ENCODE data around the gene DEPP1. TPM values are rescaled to one million over a fixed set of nuclear protein-coding genes. Genes with fewer than 3 reads are reported as not detected.

DEPP1 gene
- total and polyA plus RNA-seq, 2 of the 13 experiments (the other 11 are each of a cell fraction or from before 2014, with no cell fraction given): 14.8 to 270 TPM

GRCh38 chr10:44977287-44978212 is 1.1 kb downstream of the DEPP1 start (continued):
- TF ChIP-seq ARHGAP35 (CRISPR knock-in tag; IDR thresholded peaks at IDR 0.05; ENCODE audit: borderline replicate concordance): peak; percentile 49; the same call in 1 of the 2 replicates
- peak; percentile 36; the same call in 1 of the 2 replicates for TF ChIP-seq ZNF749 (CRISPR knock-in tag; IDR thresholded peaks at IDR 0.05; ENCODE audit: borderline replicate concordance)
- peak; percentile 34; the same call in 1 of the 2 replicates for TF ChIP-seq NR1H2 (CRISPR knock-in tag; IDR thresholded peaks at IDR 0.05; ENCODE audit: borderline replicate concordance, low read depth)
- TF ChIP-seq, protein P1, sequence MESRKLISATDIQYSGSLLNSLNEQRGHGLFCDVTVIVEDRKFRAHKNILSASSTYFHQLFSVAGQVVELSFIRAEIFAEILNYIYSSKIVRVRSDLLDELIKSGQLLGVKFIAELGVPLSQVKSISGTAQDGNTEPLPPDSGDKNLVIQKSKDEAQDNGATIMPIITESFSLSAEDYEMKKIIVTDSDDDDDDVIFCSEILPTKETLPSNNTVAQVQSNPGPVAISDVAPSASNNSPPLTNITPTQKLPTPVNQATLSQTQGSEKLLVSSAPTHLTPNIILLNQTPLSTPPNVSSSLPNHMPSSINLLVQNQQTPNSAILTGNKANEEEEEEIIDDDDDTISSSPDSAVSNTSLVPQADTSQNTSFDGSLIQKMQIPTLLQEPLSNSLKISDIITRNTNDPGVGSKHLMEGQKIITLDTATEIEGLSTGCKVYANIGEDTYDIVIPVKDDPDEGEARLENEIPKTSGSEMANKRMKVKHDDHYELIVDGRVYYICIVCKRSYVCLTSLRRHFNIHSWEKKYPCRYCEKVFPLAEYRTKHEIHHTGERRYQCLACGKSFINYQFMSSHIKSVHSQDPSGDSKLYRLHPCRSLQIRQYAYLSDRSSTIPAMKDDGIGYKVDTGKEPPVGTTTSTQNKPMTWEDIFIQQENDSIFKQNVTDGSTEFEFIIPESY (CRISPR knock-in tag; IDR thresholded peaks at IDR 0.05): no peak
- 0 out of 2 replicates have a peak, but pooled peaks have one; percentile 43 for TF ChIP-seq KLF6 (CRISPR knock-in tag; IDR thresholded peaks at IDR 0.05)
- TF ChIP-seq, protein P2, sequence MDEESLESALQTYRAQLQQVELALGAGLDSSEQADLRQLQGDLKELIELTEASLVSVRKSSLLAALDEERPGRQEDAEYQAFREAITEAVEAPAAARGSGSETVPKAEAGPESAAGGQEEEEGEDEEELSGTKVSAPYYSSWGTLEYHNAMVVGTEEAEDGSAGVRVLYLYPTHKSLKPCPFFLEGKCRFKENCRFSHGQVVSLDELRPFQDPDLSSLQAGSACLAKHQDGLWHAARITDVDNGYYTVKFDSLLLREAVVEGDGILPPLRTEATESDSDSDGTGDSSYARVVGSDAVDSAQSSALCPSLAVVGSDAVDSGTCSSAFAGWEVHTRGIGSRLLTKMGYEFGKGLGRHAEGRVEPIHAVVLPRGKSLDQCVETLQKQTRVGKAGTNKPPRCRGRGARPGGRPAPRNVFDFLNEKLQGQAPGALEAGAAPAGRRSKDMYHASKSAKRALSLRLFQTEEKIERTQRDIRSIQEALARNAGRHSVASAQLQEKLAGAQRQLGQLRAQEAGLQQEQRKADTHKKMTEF (CRISPR knock-in tag; IDR thresholded peaks at IDR 0.05): peak; percentile 41; the same call in 1 of the 2 replicates
- TF ChIP-seq CREBL2 (CRISPR knock-in tag; IDR thresholded peaks at IDR 0.05; ENCODE audit: borderline replicate concordance): no peak; the same call in 1 of the 2 replicates
- no peak for TF ChIP-seq SYNCRIP (IDR thresholded peaks at IDR 0.05; ENCODE audit: insufficient read depth, low read depth, low read length)
- TF ChIP-seq ZNF574 (CRISPR knock-in tag; IDR thresholded peaks at IDR 0.05): peak; percentile 13; the same call in 1 of the 2 replicates
- TF ChIP-seq ZNF616 (CRISPR knock-in tag; IDR thresholded peaks at IDR 0.05; ENCODE audit: low read depth): peak; percentile 42; the same call in 1 of the 2 replicates
- TF ChIP-seq ZMYM4 (CRISPR knock-in tag; IDR thresholded peaks at IDR 0.05): no peak
- no peak; the same call in 1 of the 2 replicates for TF ChIP-seq ZNF746 (CRISPR knock-in tag; IDR thresholded peaks at IDR 0.05)
- TF ChIP-seq KAT8 (CRISPR knock-in tag; IDR thresholded peaks at IDR 0.05): 0 out of 2 replicates have a peak, but pooled peaks have one; percentile 29
- 0 out of 2 replicates have a peak, but pooled peaks have one; percentile 43 for TF ChIP-seq NFKB2 (CRISPR knock-in tag; IDR thresholded peaks at IDR 0.05; ENCODE audit: borderline replicate concordance)
- TF ChIP-seq ZNF644 (CRISPR knock-in tag; IDR thresholded peaks at IDR 0.05; ENCODE audit: low read depth): no peak
- no peak for TF ChIP-seq ZNF619 (CRISPR knock-in tag; IDR thresholded peaks at IDR 0.05)
- peak; percentile 28; the same call in 1 of the 2 replicates for TF ChIP-seq CSRNP1 (CRISPR knock-in tag; IDR thresholded peaks at IDR 0.05)
- no peak for TF ChIP-seq ZNF3 (CRISPR knock-in tag; IDR thresholded peaks at IDR 0.05)
- TF ChIP-seq JUN (CRISPR knock-in tag; IDR thresholded peaks at IDR 0.05): no peak
- no peak for TF ChIP-seq TAF1 (CRISPR knock-in tag; IDR thresholded peaks at IDR 0.05)
- no peak for TF ChIP-seq THAP11 (CRISPR knock-in tag; IDR thresholded peaks at IDR 0.05)
